A204.1 (cell line): Measurements from ENCODE around the gene SRRM4.
"Not testable (repeated sequence)": the region's sequence is repeated elsewhere in the genome, so short reads cannot be mapped to it uniquely, and the experiment has no call there.

Experiments
- FAIRE-seq: peaks from 2 replicates; lab custom pipeline; 2012; peaks lifted over from hg19 to GRCh38; lab: Jason Lieb, UNC

Gene SRRM4

DNA sequence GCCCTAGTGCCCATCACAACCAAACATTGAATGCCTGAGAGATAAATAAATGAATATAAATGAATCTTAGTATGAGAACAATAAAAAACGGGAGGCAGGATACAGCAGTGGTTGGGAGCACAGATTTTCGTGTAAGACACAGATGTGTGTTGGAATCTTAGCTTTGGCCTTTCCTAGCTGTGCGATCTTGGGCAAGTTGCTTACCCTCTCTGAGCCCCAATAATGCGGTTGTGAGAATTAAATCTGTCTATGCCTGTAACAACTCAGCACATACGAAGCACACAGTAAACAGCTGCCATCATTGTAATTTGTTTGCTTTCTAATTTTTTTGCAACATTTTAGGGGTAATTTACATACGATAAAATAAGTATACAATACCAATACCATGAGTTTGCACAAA lies 89.8 kb downstream of the SRRM4 start:
- FAIRE-seq: no peak

DNA sequence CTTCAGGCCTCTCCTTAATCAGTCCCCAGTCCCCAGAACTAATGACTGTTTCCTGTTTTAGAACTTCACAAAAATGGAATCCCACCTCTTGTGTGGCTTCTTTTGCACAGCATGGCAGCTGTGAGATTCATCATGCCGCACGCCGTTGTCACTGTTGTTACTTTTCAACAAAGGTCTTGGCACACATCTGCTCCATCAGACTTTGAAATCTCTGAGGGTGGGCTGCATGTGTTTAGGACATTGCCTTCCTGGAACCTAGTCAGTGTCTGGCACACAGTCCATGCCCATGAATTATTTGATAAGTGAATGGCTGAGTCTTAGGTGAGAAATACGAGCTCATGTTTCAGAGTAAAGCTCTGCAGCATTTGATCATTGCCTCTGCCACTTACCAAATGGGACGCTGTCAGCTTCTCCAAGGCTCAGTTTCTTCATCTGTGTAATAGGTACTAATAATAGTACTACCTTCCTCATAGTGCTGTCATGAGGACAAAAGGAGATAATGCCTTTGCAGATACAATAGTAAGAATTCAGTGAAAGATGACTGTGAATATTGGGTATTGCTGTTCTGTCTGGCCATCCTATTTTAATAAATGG lies 90.4 kb downstream of the SRRM4 start:
- FAIRE-seq: no peak

GRCh38 chr12:119072440-119072839 lies 91.1 kb downstream of the SRRM4 start:
- FAIRE-seq: no peak

DNA sequence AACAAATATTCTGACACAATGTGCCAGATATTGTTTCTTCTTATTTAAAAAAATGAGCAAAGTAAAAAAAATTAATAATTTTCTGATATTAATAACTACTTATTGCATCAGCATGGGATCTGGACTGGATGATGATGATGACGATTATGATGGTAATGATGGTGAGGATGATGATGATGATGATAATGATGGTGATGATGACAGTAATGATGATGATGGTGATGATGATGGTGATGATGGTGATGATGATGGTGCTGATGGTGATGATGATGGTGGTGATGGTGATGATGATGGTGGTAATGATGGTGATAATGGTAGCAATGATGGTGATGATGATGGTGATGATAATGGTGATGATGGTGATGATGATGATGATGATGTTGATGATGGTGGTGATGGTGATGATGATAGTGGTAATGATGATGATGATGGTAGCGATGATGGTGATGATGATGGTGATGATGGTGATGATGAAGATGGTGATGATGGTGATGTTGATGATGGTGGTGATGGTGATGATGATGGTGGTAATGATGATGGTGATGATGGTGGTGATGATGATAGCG lies 94.0 kb downstream of the SRRM4 start:
- no peak for FAIRE-seq

GRCh38 chr12:119075918-119076317 lies 94.6 kb downstream of the SRRM4 start:
- FAIRE-seq: no peak

- no peak for FAIRE-seq
These were observed 98.2 kb downstream of the SRRM4 start for GRCh38 chr12:119079530-119079929.

DNA sequence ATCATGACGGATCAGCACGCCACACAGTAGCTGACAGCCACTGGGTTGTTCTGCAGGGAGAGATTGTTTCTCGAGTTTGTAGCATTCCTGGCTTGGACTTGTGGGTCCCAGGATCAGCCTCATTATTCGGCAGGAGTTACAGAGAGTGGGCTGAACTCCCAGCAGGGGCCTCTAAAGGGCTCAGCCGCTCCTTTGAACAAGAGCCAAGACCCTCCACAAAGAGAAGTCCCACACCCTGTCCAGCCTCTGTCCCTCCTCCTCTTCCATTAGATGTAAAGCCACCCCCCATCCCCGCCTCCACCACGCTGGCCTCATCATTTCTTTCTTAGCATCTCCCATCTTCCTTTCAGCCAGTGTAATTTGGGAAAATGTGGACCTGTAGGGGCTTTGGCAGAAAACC lies 100.7 kb downstream of the SRRM4 start:
- FAIRE-seq: no peak

- FAIRE-seq: no peak
These were observed 101.2 kb downstream of the SRRM4 start for GRCh38 chr12:119082496-119082895.

GRCh38 chr12:119088685-119089379 lies 107.5 kb downstream of the SRRM4 start:
- FAIRE-seq: no peak

GRCh38 chr12:119089380-119090013 lies 108.2 kb downstream of the SRRM4 start:
- FAIRE-seq: no peak

DNA sequence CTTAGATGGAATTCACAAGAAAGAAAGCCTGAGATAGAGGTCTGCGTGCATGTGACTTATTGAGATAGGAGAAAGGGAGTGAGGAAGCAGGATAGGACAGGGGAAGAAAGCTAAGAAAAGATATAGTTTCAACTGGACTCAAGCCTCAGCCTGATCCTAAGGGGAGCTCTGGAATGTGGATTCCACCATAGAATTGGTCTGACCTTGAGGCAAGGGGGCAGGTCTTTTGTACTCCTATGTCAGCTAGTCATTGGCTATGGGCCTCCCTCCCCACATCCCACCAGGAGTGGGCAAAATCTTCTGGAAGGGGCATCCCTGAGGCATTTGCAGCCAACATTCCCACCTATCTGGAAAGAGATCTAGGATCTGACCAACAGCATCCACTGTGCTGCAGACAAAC lies 108.9 kb downstream of the SRRM4 start:
- FAIRE-seq: no peak

GRCh38 chr12:119090865-119091264 lies 109.5 kb downstream of the SRRM4 start:
- no peak for FAIRE-seq

- no peak for FAIRE-seq
These were observed 115.3 kb downstream of the SRRM4 start for GRCh38 chr12:119096429-119097202.

GRCh38 chr12:119100933-119101332 lies 119.6 kb downstream of the SRRM4 start:
- FAIRE-seq: no peak

GRCh38 chr12:119102274-119102673 lies 120.9 kb downstream of the SRRM4 start:
- FAIRE-seq: no peak

GRCh38 chr12:119102714-119103113 lies 121.4 kb downstream of the SRRM4 start:
- FAIRE-seq: no peak

GRCh38 chr12:119104969-119105368 lies 123.6 kb downstream of the SRRM4 start:
- FAIRE-seq: not testable (repeated sequence)

DNA sequence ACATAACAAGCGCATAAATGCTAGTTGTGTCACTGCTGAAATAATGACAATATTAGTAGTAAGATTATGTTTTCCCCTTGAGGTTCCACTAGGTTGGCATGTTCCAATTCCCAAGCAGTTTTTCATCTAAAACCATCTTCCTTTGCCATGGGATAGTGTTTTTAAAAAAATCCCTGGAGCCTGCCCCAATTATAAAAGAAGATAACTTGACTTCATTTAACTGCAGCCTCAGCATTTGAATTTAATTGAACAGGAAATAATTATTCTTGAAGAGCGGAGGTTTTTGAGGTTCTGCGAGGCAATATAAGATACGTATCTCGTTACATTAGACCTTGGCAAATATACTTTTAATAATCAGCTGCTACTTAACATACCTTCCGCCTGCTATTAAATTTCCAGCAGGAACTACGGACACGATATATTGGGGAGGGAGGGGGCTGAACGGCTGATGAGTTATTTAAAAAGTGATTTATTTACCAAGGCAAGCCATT lies 132.2 kb downstream of the SRRM4 start:
- FAIRE-seq: no peak

DNA sequence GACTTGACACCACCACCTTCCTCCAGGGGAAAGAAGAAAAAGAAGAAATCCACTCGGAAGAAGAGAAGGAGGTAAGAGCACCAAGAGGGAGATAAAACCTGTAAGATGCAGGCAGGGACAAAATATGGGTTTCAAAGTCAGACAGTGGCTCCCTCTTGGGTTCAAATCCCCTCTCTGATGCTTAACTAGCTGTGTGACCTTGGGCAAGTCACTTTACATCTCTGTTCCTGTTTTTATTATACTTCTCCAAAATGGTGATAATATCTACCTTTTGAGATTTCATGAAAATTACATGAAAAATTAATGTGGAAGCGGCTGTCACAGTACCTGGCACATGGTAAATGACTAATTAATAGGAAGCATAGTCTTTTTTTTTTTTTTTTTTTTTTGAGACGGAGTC lies 133.0 kb downstream of the SRRM4 start:
- FAIRE-seq: no peak

DNA sequence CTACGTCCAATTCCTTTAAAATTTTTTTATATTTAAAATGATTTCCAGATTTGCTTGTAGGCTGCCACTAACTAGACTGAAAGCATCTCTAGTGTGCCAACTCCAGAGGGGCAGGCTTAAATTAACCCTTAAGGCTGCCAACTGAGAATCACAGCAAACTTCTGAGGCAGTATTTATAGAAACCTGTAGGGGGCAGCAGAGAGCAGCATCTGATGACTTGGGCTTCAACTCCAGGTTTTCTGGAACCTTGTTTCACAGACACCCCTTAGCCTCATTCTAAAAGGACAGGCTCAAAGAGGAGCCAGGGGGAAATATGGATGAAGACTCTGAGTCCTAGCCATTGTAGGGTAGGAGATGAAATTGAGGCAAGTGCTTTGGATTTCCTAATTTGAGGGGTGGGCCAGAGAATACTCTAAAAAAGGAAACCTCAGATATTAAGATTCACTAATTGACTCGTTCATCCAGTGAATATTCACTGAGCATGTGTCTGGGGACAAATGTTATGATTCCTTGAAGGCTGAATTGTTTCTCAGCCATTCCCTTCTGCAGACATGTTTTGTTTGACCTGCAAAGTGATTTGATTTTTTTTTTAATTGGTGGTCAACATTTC lies 134.1 kb downstream of the SRRM4 start:
- no peak for FAIRE-seq

DNA sequence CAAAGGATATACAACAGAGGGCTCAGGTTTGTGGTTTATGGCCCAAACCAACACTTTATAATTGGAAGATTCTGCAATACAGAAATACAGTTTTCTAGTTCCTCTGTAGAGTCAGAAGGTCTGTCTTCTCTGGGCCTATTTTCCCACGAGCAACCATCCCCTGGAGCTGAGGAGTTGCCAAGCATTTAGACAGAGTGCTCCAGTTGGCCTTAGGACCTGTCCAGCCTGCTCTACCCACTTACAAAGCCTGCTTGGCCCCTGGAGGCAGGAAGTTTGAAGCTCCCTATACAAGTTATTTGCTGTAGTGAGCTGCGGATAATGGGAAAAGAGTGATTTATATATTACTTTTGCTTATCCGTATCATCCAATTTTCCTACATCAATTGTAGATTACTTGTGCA lies 136.6 kb downstream of the SRRM4 start:
- FAIRE-seq: no peak

DNA sequence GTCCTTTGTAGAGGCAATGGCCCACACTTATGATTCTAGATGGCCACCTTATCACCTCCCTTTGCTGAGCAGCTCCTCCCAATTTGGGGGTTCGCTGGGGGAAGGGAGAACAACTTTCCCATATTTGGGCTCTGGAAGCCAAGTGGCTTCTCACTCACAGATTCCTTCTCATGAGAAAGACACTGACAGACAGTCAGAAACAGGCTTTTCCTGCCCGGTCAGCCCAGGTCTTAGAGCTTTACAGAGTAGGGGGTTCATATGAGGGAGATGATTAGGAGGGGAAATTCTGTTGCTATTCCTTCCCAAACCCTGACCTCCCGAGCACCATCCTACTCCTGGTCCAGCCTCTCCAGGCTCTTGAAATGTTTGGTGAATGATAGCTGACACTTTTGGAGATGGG lies 137.3 kb downstream of the SRRM4 start:
- FAIRE-seq: no peak
